Left colon (tissue), 2 donors: ENCODE data around the gene TPSD1. TPM values are rescaled to one million over a fixed set of nuclear protein-coding genes. Genes with fewer than 3 reads are reported as not detected.
A peak's percentile ranks its signal among the peaks of the same experiment; 100 is the strongest.

Source experiments
- ATAC-seq: fragments of 200-7000 bp; cut with Tn5 transposase; one replicate; pipeline ENCODE4 v1.9.1; 2020; ENCODE audit warnings: mild to moderate bottlenecking, moderate library complexity
- DNase-seq, 2 donors: peaks; one replicate each; pipeline ENCODE4 v3.0.0-alpha.2; 2020
- intact Hi-C, 2 donors: fragments of 100-400 bp; cut with DNase I in 1 of 2; cut with micrococcal nuclease in 1 of 2; formaldehyde crosslinking; loops; one replicate each; pipeline versions ENCODE4 v1.11.2 to v1.14.0; 2022; cut with DNase I, micrococcal nuclease
- total RNA-seq, 2 donors: library from RNA; stranded (reverse); fragmentation: NEBNext Ultra II Directional; extraction: Animal tissue kit (Norgen Biotek cat#: 25700); gene quantifications; one replicate each; pipeline ENCODE4 v1.2.1, GENCODE V29; 2021
- donor health status: DM: no; HTN: no; CAD: no.
- donor health status: DM: yes; HTN: yes; CAD: no.

TPSD1 gene
- total RNA-seq, 2 donors from 2014 or later = 0.18 to 2.8 TPM

DNA sequence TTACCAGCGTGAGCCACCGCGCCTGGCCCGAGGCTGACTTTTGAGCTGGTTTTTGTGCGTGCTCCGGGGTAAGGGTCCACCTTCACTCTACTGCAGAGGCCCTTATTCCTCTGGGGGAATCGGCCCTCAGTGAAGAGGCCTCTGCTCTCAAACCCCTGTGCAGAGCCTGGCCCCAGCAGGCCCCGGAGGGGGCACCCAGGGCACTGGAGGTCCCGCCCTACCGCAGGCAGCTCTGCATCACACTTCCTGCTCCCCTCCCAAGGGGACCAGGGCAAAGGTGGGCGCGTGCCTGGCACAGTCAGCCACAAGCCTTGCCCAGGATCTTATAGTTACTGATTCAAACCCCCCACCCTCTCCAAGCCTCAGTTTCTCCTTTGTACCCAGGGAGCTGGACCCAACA is 50.0 kb downstream of the TPSD1 start:
- ATAC-seq (no peak), DNase-seq (no peak)
- intact Hi-C loops = no loop called here

DNA sequence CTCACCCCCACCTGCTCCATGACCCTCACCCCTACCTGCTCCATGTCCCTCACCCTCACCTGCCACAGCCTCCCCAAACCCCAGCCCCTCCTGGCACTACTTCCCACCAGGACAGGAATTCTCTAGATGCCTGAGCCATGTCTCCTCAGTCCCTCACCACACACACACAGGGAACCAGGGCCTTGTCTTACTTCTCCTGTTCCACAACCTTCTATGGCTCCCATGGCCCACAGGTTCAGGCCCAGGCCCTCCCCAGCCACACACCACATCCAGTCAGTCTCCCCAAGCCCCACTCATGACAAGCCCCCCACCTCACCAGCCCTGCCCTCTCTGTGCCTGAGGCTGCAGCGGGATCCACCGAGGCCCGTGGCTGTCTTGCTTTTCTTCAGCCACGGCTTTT is 50.5 kb downstream of the TPSD1 start:
- DNase-seq = no peak
- intact Hi-C loops = no loop called here
- no peak for ATAC-seq

DNA sequence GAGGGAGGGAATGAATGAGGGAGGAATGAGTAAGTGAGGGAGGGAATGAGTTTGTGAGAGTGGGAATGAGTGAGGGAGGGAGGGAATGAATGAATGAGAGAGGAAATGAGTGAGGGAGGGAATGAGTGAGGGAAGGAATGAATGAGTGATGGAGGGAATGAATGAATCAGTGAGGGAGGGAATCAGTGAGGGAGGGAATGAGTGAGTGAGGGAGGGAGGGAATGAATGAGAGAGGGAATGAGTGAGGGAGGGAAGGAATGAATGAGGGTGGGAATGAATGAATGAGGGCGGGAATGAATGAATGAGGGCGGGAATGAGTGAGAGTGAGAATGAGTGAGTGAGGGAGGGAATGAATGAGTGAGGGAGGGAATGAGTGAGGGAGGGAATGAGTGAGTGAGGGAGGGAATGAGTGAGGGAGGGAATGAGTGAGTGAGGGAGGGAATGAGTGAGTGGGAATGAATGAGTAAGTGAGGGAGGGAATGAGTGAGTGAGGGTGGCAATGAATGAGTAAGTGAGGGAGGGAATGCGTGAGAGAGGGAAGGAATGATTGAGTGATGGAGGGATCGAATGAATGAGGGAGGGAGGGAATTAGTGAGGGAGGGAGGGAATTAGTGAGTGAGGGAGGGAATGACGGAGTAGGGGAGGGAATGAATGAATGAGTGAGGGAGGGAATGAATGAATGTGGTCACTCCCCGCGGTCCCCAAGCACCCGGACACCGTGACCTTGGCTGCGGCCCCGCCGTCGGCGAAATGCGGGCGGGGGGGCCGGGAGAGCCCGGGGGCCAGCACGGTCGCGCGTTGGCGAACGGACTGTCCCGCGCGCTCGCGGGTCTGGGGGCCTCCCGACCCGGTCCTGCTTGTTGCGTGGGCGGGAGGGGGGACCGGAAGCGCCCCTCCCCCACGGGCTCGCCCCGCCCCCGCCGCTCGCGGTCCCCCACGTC is 52.4 kb downstream of the TPSD1 start:
- intact Hi-C loops = no loop called here
- ATAC-seq (peak; percentile 35), DNase-seq (no peak)

Other genes with a start within 250 kb of the TPSD1 start
- under 1 TPM in 1 of 2 donors, not detected in 1; 0.25 TPM for gene SSTR5, start 183.3 kb upstream of the TPSD1 start, total RNA-seq
- not detected for gene C1QTNF8, start 159.8 kb upstream of the TPSD1 start, total RNA-seq
- gene CACNA1H, start 103.0 kb upstream of the TPSD1 start, total RNA-seq = 10 to 100 TPM in 1 of 2 donors, 1 to 10 TPM in 1; 3.8 to 15.6 TPM
- gene TPSG1, start 30.8 kb upstream of the TPSD1 start, total RNA-seq = 100 to 1,000 TPM in 1 of 2 donors, 10 to 100 TPM in 1; 60.7 to 124 TPM
- gene TPSB2, start 25.9 kb upstream of the TPSD1 start, total RNA-seq = 10 to 100 TPM in 1 of 2 donors, 1 to 10 TPM in 1; 6.4 to 18.6 TPM
- 10 to 100 TPM in 1 of 2 donors, 1 to 10 TPM in 1; 5.7 to 49.9 TPM for gene TPSAB1, start 15.4 kb upstream of the TPSD1 start, total RNA-seq
- 10 to 100 TPM; 76.6 to 87.1 TPM for gene UBE2I, start 53.6 kb downstream of the TPSD1 start, total RNA-seq
- 10 to 100 TPM in 1 of 2 donors, 1 to 10 TPM in 1; 7.5 to 12.3 TPM for gene BAIAP3, start 77.6 kb downstream of the TPSD1 start, total RNA-seq
- gene TSR3, start 95.8 kb downstream of the TPSD1 start, total RNA-seq = 10 to 100 TPM; 50.7 to 54.4 TPM
- 10 to 100 TPM; 57.6 to 61.8 TPM for gene GNPTG, start 95.9 kb downstream of the TPSD1 start, total RNA-seq
- gene UNKL, start 158.6 kb downstream of the TPSD1 start, total RNA-seq = 10 to 100 TPM; 14.7 to 15.0 TPM
- gene UQCC4, start 164.7 kb downstream of the TPSD1 start, total RNA-seq = 10 to 100 TPM; 11.6 to 17.2 TPM
- not detected for gene PERCC1, start 175.0 kb downstream of the TPSD1 start, total RNA-seq
- gene CCDC154, start 188.5 kb downstream of the TPSD1 start, total RNA-seq = under 1 TPM; 0.55 to 0.59 TPM
- gene CLCN7, start 219.0 kb downstream of the TPSD1 start, total RNA-seq = 10 to 100 TPM; 42.3 to 44.9 TPM
- gene PTX4, start 232.9 kb downstream of the TPSD1 start, total RNA-seq = not detected
- 10 to 100 TPM; 26.6 to 36.3 TPM for gene TELO2, start 237.3 kb downstream of the TPSD1 start, total RNA-seq